HG03469 (cell line): Measurements from ENCODE around the gene SEM1.
A peak's percentile ranks its signal among the peaks of the same experiment; 100 is the strongest.
"Not testable (repeated sequence)": the region's sequence is repeated elsewhere in the genome, so short reads cannot be mapped to it uniquely, and the experiment has no call there.

Source experiments
- ATAC-seq: cut with Tn5 transposase; IDR thresholded peaks from one replicate; pipeline ENCODE4 v1.9.1; 2021; ENCODE audit warnings: mild to moderate bottlenecking, moderate library complexity, moderate number of reproducible peaks; ENCODE audit not compliant: unreplicated experiment

The SEM1 gene

DNA sequence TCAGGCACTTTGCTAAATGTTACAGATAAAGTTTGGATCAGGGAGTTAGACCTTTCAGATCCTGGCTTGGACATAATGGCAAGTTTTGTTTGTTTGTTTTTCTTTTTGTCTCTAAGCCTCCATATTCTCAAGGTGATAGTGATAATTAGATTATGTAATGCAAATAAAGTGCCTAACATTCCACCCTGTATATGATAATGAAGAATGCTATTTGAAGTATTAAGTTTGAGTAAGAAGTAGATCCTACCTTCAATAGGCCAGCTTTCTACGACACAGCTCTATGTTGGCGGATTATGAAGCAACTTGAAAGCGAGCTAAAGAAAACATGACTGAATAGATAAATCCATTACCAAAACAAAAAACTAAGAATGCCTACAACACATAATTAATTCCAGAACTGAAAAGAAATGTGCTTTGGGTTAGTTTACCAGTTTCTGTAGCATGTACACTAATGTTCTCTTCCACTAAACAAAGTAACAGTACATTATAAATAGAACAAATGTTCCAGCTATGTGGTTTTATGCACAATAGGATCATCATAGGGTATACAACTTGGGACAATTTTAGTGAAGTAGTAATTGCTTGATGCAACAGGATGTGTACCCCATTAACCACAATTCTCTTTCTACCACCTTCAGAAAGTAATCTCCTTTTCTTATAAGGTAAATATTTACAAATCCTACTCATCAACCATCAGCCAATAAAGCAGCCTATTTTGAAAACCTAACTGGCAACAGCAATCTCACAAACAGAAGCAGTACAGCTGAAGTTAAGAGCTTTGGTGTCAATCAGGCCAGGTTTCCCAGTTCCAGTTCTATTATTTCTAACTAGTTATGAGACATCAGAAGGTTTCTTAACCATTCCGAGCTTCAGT is 1.5 kb downstream of the SEM1 start:
- ATAC-seq = no peak

DNA sequence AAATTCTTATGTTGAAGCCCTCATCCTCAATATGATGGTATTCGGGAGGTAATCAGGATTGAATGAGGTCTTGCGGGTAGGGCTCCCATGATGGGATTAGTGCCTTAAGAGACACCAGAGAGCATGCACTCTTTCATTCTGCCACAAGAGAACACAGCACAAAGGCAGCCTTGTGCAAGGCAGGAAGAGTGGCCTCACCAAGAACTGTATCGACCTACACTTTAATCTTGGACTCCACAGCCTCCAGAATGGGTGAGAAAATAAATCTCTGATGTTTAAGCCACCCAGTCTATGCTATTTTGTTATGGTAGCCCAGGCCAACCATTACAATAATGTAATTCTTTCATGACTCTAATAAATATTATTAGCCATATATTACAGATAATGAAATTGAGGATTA is 8.4 kb downstream of the SEM1 start:
- ATAC-seq = no peak

- ATAC-seq = no peak
These were observed 9.1 kb downstream of the SEM1 start for GRCh38 chr7:96700516-96700915.

- no peak for ATAC-seq
These were observed 10.3 kb downstream of the SEM1 start for GRCh38 chr7:96699219-96699871.

DNA sequence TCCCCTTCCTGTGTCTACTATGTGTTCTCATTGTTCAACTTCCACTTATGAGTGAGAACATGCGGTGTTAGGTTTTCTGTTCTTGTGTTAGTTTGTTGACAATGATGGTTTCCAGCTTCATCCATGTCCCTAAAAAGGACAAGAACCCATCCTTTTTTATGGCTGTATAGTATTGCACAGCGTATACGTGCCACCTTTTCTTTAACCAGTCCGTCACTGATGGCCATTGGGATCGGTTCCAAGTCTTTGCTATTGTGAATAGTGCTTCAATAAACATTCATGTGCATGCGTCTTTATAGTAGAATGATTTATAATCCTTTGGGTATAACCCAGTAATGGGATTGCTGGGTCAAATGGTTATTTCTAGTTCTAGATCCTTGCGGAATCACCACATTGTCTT is 11.2 kb downstream of the SEM1 start:
- not testable (repeated sequence) for ATAC-seq

GRCh38 chr7:96697822-96698221 is 11.8 kb downstream of the SEM1 start:
- ATAC-seq = no peak

GRCh38 chr7:96695581-96695980 is 14.1 kb downstream of the SEM1 start:
- ATAC-seq = no peak

DNA sequence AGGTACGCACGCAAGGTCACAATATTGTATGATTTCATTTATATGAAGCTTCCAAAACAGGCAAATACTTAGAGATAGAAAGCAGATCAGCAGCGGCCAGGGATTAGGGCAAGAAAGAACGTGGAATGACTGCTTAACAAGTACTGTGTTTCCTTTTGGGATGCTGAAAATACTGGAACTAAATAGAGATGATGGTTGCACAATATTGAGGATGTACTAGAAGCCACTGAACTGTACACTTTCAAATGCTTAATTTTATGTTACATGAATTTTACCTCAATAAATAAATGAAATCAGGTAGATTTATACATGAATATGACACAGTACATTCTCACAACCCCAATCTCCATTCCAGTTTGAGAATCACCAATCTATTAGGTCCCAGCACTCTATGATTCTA is 15.6 kb downstream of the SEM1 start:
- ATAC-seq = no peak

GRCh38 chr7:96691702-96692101 is 17.9 kb downstream of the SEM1 start:
- no peak for ATAC-seq

- no peak for ATAC-seq
These were observed 20.2 kb downstream of the SEM1 start for GRCh38 chr7:96689414-96689813.

GRCh38 chr7:96686305-96686704 is 23.3 kb downstream of the SEM1 start:
- ATAC-seq = no peak

GRCh38 chr7:96685755-96686154 is 23.9 kb downstream of the SEM1 start:
- peak; percentile 56 for ATAC-seq

- ATAC-seq = peak; percentile 55
These were observed 24.3 kb downstream of the SEM1 start for GRCh38 chr7:96685353-96685752.

DNA sequence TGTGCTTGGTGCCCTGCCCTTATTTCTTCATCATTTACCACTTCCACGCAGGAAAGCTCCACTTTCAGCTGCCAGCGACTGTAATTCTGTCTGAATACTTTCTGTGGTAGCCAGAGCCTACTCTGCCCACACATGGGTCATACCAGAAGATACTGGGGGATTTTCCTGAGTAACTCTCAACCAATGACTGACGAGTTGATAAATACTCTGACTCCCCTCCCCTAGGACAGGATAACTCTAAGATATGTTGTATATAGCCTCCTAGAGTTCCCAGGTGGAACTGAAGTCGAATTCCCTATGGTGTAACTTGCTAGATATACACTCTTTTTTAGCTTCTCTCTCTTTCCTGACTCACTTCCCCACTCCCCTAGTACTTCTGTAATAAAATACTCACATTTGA is 29.8 kb downstream of the SEM1 start:
- no peak for ATAC-seq

DNA sequence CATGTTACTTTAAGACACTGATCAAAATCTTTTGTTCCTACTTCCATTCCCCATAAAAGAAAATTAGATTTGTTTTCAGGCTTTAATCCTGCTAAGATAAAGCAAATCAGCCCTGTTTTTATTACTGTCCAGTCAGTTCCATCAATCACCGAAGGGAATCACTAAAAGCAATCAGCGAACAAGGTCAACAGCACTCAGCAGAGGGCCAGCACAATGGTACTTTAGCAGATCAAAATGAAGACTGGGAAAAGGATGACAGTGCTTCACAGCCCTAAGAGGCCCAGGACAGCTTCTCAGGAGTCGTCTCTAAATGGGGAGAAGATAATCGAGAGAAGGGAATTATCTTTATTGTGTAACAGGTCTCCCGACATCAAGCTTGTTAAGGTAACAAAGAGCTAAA is 32.7 kb downstream of the SEM1 start:
- no peak for ATAC-seq

- no peak for ATAC-seq
These were observed 34.1 kb downstream of the SEM1 start for GRCh38 chr7:96675548-96675947.

- no peak for ATAC-seq
These were observed 35.1 kb downstream of the SEM1 start for GRCh38 chr7:96674565-96674964.

GRCh38 chr7:96671854-96672253 is 37.8 kb downstream of the SEM1 start:
- ATAC-seq = no peak

- ATAC-seq = no peak
These were observed 39.0 kb downstream of the SEM1 start for GRCh38 chr7:96670338-96671289.

DNA sequence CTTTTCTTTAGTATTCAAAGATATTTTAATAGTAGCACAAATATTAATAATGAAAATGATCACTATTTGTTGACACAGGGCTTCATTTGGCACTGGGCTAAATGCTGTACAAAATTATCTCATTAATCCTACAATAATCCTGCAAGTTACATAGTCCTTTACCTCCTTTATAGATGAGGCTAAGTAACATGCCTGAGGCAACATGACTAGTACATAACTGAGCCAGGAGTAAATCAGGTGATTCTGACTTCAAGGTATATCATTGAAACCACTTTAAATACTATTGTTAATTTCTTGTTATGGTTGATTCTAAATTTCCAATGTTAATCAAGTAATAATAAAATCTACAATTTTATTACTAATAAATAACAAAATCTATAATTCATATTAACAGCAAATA is 39.8 kb downstream of the SEM1 start:
- ATAC-seq = no peak

DNA sequence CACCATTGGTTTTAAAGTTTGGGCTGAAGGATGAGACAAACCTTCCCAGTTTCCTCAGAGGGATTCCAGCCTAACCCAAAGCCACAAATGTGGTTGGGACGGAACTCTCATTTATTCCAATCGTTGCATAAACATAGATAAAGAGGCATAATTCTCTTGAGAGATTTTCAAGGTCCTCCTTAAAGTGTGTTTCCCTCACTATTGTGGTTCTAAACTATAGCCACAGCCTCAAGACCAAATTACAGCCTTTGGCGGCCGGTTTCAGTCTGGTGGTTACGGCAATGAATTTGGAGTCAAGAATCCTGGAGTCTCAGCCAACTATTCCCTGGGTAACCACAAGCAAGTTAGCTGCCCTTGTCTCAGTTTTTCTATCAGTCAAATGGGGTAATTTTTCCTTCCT is 42.6 kb downstream of the SEM1 start:
- no peak for ATAC-seq
